Esophagus squamous epithelium (tissue), 5 donors: Measurements from ENCODE around the gene POR. TPM values are rescaled to one million over a fixed set of nuclear protein-coding genes. Genes with fewer than 3 reads are reported as not detected.
"Not testable (repeated sequence)": the region's sequence is repeated elsewhere in the genome, so short reads cannot be mapped to it uniquely, and the experiment has no call there.

Experiments
- DNase-seq: peaks from one replicate; lab custom pipeline; 2025; lab: John Stamatoyannopoulos, UW
- H3K27ac ChIP-seq, 4 donors: fragments of 200-600 bp; sonication (generic); one replicate each; pipeline ENCODE4 v1.5.1; 2016 to 2019; ENCODE audit warnings: mild to moderate bottlenecking in 1 of 4
- H3K27me3 ChIP-seq, 4 donors: fragments of 200-600 bp; sonication (generic); 1 replicate in 3 of 4; 2 replicates in 1 of 4; pipeline versions ENCODE4 v1.5.1 to v1.6.0; 2017 to 2021; ENCODE audit warnings: antibody characterized with exemption in 1 of 4
- H3K36me3 ChIP-seq, 3 donors: fragments of 200-600 bp; sonication (generic); one replicate each; pipeline ENCODE4 v1.5.1; 2016 to 2019
- H3K4me1 ChIP-seq, 3 donors: fragments of 200-600 bp; sonication (generic); one replicate each; pipeline ENCODE4 v1.5.1; 2017 to 2019
- H3K4me3 ChIP-seq, 4 donors: fragments of 200-600 bp; sonication (generic); 1 replicate in 3 of 4; 2 replicates in 1 of 4; pipeline ENCODE4 v1.5.1; 2016 to 2019; ENCODE audit warnings: mild to moderate bottlenecking in 2 of 4, moderate library complexity in 1 of 4
- H3K9me3 ChIP-seq, 3 donors: fragments of 200-600 bp; sonication (generic); one replicate each; pipeline ENCODE4 v1.5.1; 2016 to 2019
- CTCF ChIP-seq, 6 experiments: fragments of 450-650 bp in 4 of 6; fragments of 200-600 bp in 2 of 6; sonication (generic) in 2 of 6; IDR thresholded peaks; one replicate each; pipeline ENCODE4 v1.5.1; 2016 to 2019; ENCODE audit warnings: antibody characterized with exemption in 6 of 6, mild to moderate bottlenecking in 4 of 6, moderate library complexity in 4 of 6
- POLR2A ChIP-seq, 4 donors: fragments of 450-650 bp; IDR thresholded peaks; one replicate each; pipeline ENCODE4 v1.6.1; 2017; ENCODE audit warnings: antibody characterized with exemption in 4 of 4, mild to moderate bottlenecking in 4 of 4, moderate library complexity in 3 of 4
- WGBS, 2 donors: methylation state at CpG; one replicate each; pipeline ENCODE4 v1.1.5; 2018; 5-methylcytosine and 5-hydroxymethylcytosine counted together
- intact Hi-C: fragments of 100-400 bp; cut with DNase I; formaldehyde crosslinking; loops from one replicate; pipeline ENCODE4 v1.15.0; 2022
- total RNA-seq, 4 donors: library from RNA; depleted of rRNA; stranded (reverse); fragments of >200 nt; gene quantifications; one replicate each; pipeline ENCODE4 v1.1.0, GENCODE V29; 2016
- donor health status: DM: yes; HTN: yes; CAD: no.

Gene POR
- total RNA-seq, 4 donors from 2014 or later, result 71.0 to 116 (median 81.6) TPM

GRCh38 chr7:75879771-75880184 lies 35.2 kb upstream of the POR start:
- intact Hi-C loops, result no loop called here
- peak overlapping the region; percentile 73 to 94 (median 88) for H3K27ac ChIP-seq
- DNase-seq, result no peak
- H3K9me3 ChIP-seq, result no peaks in the 10 kb centered on the region
- 6 to 9% methylated on average over 8 of the region's 8 CpGs for WGBS, 2 donors
- no peaks in the 10 kb centered on the region for H3K27me3 ChIP-seq
- TF ChIP-seq CTCF (IDR thresholded peaks at IDR 0.05), result no peak
- no peak for TF ChIP-seq POLR2A (IDR thresholded peaks at IDR 0.05)
- peaks cover 15 to 43% (median 27%) of the 10 kb centered on the region in 3 donors for H3K36me3 ChIP-seq
- H3K4me3 ChIP-seq, result peak overlapping the region; percentile 70 to 92 (median 76)
- peaks cover 0 to 42% (median 15%) of the 10 kb centered on the region in 3 donors for H3K4me1 ChIP-seq

GRCh38 chr7:75880242-75880641 lies 34.7 kb upstream of the POR start:
- Histone ChIP-seq H3K4me1 (peaks cover 0 to 42% (median 15%) of the 10 kb centered on the region in 3 donors), H3K4me3 (peak overlapping the region in 2 of 4 donors; percentile 75 to 92), H3K27ac (peak overlapping the region in 1 of 4 donors; percentile 32), H3K27me3 (no peaks in the 10 kb centered on the region), H3K36me3 (peaks cover 17 to 48% (median 27%) of the 10 kb centered on the region in 3 donors), H3K9me3 (no peaks in the 10 kb centered on the region)
- no peak for TF ChIP-seq POLR2A (IDR thresholded peaks at IDR 0.05)
- no peak for TF ChIP-seq CTCF (IDR thresholded peaks at IDR 0.05)
- intact Hi-C loops, result no loop called here
- 82 to 100% methylated on average over 4 of the region's 4 CpGs for WGBS, 2 donors
- no peak for DNase-seq

GRCh38 chr7:75881436-75882095 lies 33.4 kb upstream of the POR start:
- H3K9me3 ChIP-seq, result no peaks in the 10 kb centered on the region
- no peak for DNase-seq
- peaks cover 28 to 61% (median 37%) of the 10 kb centered on the region in 3 donors for H3K36me3 ChIP-seq
- H3K4me3 ChIP-seq, result no peak overlapping the region
- H3K27me3 ChIP-seq, result no peaks in the 10 kb centered on the region
- peaks cover 0 to 32% (median 12%) of the 10 kb centered on the region in 3 donors for H3K4me1 ChIP-seq
- 83 to 90% methylated on average over 20 to 22 of the region's 23 CpGs for WGBS, 2 donors
- intact Hi-C loops, result no loop called here
- TF ChIP-seq CTCF (IDR thresholded peaks at IDR 0.05) (no peak), POLR2A (IDR thresholded peaks at IDR 0.05) (no peak)
- no peak overlapping the region for H3K27ac ChIP-seq

- Histone ChIP-seq H3K4me1 (peaks cover 0 to 28% (median 9%) of the 10 kb centered on the region in 3 donors), H3K36me3 (peaks cover 36 to 79% (median 47%) of the 10 kb centered on the region in 3 donors)
- intact Hi-C loops, H3K27ac ChIP-seq, H3K27me3 ChIP-seq, H3K9me3 ChIP-seq, DNase-seq, H3K4me3 ChIP-seq: not testable (repeated sequence)
- WGBS, 2 donors, result 94 to 100% methylated on average over 9 to 12 of the region's 13 CpGs
Measured at GRCh38 chr7:75883265-75883824, 31.6 kb upstream of the POR start.

GRCh38 chr7:75884476-75884875 lies 30.5 kb upstream of the POR start:
- H3K9me3 ChIP-seq, result no peaks in the 10 kb centered on the region
- WGBS, 2 donors, result 91 to 92% methylated on average over 5 of the region's 5 CpGs
- H3K36me3 ChIP-seq, result peaks cover 39 to 87% (median 47%) of the 10 kb centered on the region in 3 donors
- H3K27ac ChIP-seq, result no peak overlapping the region
- no peak overlapping the region for H3K4me3 ChIP-seq
- H3K4me1 ChIP-seq, result peaks cover 0 to 28% (median 9%) of the 10 kb centered on the region in 3 donors
- DNase-seq, result no peak
- intact Hi-C loops, result no loop called here
- TF ChIP-seq CTCF (IDR thresholded peaks at IDR 0.05) (no peak), POLR2A (IDR thresholded peaks at IDR 0.05) (no peak)
- H3K27me3 ChIP-seq, result no peaks in the 10 kb centered on the region
